DND-41 (cell line): Measurements from ENCODE around the gene ERGIC2.

ENCODE experiments used
- ATAC-seq: fragments of 200-7000 bp; cut with Tn5 transposase; 3 replicates; pipeline ENCODE4 v1.9.1; 2021; ENCODE audit warnings: low read depth; ENCODE audit not compliant: insufficient read depth
- DNase-seq: peaks from one replicate; pipeline ENCODE4 v3.0.0-alpha.2; 2020
- H2AFZ ChIP-seq: 2 replicates; pipeline ENCODE4 v1.6.0; 2012; ENCODE audit warnings: low read depth, low read length
- H3K27ac ChIP-seq: 2 replicates; pipeline ENCODE4 v1.5.1; 2012; ENCODE audit warnings: low read length, inconsistent platforms
- H3K27me3 ChIP-seq: fragments of 200-600 bp; sonication (generic); 2 replicates; pipeline ENCODE4 v1.6.0; 2012; ENCODE audit warnings: low read length, mild to moderate bottlenecking, inconsistent platforms; ENCODE audit not compliant: insufficient read depth, poor library complexity
- H3K36me3 ChIP-seq: 2 replicates; pipeline ENCODE4 v1.5.1; 2012; ENCODE audit warnings: low read length, inconsistent platforms; ENCODE audit not compliant: insufficient read depth
- H3K4me1 ChIP-seq: 2 replicates; pipeline ENCODE4 v1.5.1; 2012; ENCODE audit warnings: mild to moderate bottlenecking, low read length; ENCODE audit not compliant: insufficient read depth
- H3K4me2 ChIP-seq: 2 replicates; pipeline ENCODE4 v1.6.0; 2012; ENCODE audit warnings: mild to moderate bottlenecking, moderate library complexity, low read length, inconsistent platforms; ENCODE audit not compliant: insufficient read depth
- H3K4me3 ChIP-seq, 2 experiments: fragments of 200-600 bp in 1 of 2; shearing (Covaris generic) in 1 of 2; 2 replicates each; pipeline ENCODE4 v1.5.1; 2012 to 2016; ENCODE audit warnings: inconsistent platforms in 2 of 2, low read length in 2 of 2, mild to moderate bottlenecking in 2 of 2, low read depth in 1 of 2, moderate library complexity in 1 of 2
- H3K79me2 ChIP-seq: 2 replicates; pipeline ENCODE4 v1.6.0; 2012; ENCODE audit warnings: low read length, inconsistent platforms; ENCODE audit not compliant: insufficient read depth
- H3K9ac ChIP-seq: 2 replicates; pipeline ENCODE4 v1.6.0; 2012; ENCODE audit warnings: low read depth, mild to moderate bottlenecking, inconsistent platforms, low read length, moderate library complexity
- H3K9me3 ChIP-seq: 2 replicates; pipeline ENCODE4 v1.5.1; 2012; ENCODE audit warnings: low read length, moderate library complexity, mild to moderate bottlenecking, inconsistent platforms; ENCODE audit not compliant: insufficient read depth, severe bottlenecking
- H4K20me1 ChIP-seq: 2 replicates; pipeline ENCODE4 v1.6.0; 2012; ENCODE audit warnings: low read length; ENCODE audit not compliant: insufficient read depth
- EZH2 ChIP-seq: IDR thresholded peaks from 3 replicates; pipeline ENCODE4 v1.6.1; 2012; ENCODE audit warnings: borderline replicate concordance, low read depth, mild to moderate bottlenecking, moderate library complexity, low read length, inconsistent platforms; ENCODE audit not compliant: severe bottlenecking
- TF ChIP-seq, protein P1 (sequence below): IDR thresholded peaks from 2 replicates; pipeline ENCODE4 v1.5.1; 2012; ENCODE audit warnings: borderline replicate concordance, low read length, moderate library complexity, mild to moderate bottlenecking; ENCODE audit not compliant: poor library complexity, severe bottlenecking; ENCODE audit errors: extremely low read depth

ERGIC2 gene

DNA sequence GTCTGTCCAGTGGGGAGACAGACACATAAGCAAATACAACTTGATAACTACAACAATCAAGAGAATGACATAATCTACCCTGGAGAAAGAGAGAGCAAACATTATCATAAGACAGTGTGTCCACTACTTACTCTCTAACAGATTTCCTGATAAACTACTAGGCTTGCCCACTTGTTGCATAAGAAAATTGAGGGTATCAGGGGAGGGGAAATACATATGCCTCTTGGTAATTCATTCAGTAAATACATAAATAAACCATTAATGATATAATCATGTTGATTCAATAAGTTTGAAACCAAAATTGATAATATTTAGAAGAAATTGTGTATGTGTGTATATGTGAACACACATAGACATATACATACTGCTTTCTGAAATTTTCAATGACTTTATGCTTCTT is 76.6 kb downstream of the ERGIC2 start:
- Histone ChIP-seq H3K9ac (no peak overlapping the region), H2AFZ (no peak overlapping the region), H4K20me1 (no peaks in the 10 kb centered on the region), H3K4me3 (no peak overlapping the region), H3K79me2 (no peaks in the 10 kb centered on the region), H3K27ac (no peak overlapping the region), H3K27me3 (no peaks in the 10 kb centered on the region), H3K36me3 (no peaks in the 10 kb centered on the region), H3K9me3 (no peaks in the 10 kb centered on the region), H3K4me1 (no peaks in the 10 kb centered on the region), H3K4me2 (no peak overlapping the region)
- no peak for ATAC-seq
- no peak for TF ChIP-seq EZH2
- TF ChIP-seq, protein P1, sequence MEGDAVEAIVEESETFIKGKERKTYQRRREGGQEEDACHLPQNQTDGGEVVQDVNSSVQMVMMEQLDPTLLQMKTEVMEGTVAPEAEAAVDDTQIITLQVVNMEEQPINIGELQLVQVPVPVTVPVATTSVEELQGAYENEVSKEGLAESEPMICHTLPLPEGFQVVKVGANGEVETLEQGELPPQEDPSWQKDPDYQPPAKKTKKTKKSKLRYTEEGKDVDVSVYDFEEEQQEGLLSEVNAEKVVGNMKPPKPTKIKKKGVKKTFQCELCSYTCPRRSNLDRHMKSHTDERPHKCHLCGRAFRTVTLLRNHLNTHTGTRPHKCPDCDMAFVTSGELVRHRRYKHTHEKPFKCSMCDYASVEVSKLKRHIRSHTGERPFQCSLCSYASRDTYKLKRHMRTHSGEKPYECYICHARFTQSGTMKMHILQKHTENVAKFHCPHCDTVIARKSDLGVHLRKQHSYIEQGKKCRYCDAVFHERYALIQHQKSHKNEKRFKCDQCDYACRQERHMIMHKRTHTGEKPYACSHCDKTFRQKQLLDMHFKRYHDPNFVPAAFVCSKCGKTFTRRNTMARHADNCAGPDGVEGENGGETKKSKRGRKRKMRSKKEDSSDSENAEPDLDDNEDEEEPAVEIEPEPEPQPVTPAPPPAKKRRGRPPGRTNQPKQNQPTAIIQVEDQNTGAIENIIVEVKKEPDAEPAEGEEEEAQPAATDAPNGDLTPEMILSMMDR: no peak
- no peak for DNase-seq

DNA sequence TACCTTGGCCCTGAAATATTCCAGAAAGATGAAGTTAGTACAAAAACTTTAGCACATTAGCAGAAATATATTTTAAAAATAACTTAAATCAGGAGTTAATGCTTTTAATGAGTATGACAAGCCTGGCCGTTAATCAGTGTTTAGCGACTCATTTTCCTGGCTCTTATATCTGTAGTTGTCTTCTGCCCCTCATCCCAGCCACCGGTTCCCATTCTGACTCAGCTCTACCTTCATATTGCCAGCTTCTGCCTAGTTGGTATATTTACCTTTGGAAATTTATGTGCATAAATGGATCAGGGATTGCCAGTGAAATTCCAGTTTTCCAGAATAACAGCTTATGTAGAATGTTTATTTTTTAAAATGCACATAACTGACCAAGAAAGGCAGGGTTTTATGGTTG is 79.9 kb downstream of the ERGIC2 start:
- Histone ChIP-seq H4K20me1 (no peaks in the 10 kb centered on the region), H3K9me3 (no peaks in the 10 kb centered on the region), H3K4me3 (no peak overlapping the region), H3K4me1 (no peaks in the 10 kb centered on the region), H3K9ac (no peak overlapping the region), H3K36me3 (no peaks in the 10 kb centered on the region), H3K79me2 (no peaks in the 10 kb centered on the region), H3K27ac (no peak overlapping the region), H3K4me2 (no peak overlapping the region), H2AFZ (no peak overlapping the region), H3K27me3 (no peaks in the 10 kb centered on the region)
- TF ChIP-seq, protein P1: no peak
- TF ChIP-seq EZH2: no peak
- ATAC-seq (no peak), DNase-seq (no peak)

DNA sequence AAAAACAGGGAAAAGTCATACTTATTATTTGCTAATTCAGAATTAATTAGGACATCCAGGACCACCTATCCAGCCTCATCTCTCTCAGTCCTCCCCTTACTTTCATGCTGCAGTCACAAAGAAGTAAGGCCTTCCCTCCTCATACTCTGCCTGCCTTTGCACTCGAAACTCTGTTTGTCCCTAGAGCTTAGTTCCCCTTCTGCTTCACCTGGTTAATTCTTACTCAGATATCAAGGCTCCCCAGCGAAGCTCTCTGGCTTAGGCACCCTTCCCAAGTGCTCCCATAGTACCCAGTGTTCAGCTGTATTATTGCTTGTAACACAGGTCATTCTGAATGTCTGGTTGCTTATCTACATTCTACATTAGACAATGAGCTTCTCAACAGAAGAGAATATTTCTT is 81.3 kb downstream of the ERGIC2 start:
- no peak overlapping the region for H3K27ac ChIP-seq

More for the DNA sequence above, 81.3 kb downstream of the ERGIC2 start:
- Histone ChIP-seq H3K4me2 (no peak overlapping the region), H4K20me1 (no peaks in the 10 kb centered on the region), H3K79me2 (no peaks in the 10 kb centered on the region), H3K9me3 (no peaks in the 10 kb centered on the region), H3K27me3 (no peaks in the 10 kb centered on the region), H2AFZ (no peak overlapping the region), H3K4me1 (no peaks in the 10 kb centered on the region), H3K36me3 (no peaks in the 10 kb centered on the region), H3K4me3 (no peak overlapping the region), H3K9ac (no peak overlapping the region)
- TF ChIP-seq, protein P1: no peak
- TF ChIP-seq EZH2: no peak
- ATAC-seq (no peak), DNase-seq (no peak)
